ENCODE results near the gene ZNF609.
"Not testable (repeated sequence)": the region's sequence is repeated elsewhere in the genome, so short reads cannot be mapped to it uniquely, and the experiment has no call there.

Gene ZNF609

DNA sequence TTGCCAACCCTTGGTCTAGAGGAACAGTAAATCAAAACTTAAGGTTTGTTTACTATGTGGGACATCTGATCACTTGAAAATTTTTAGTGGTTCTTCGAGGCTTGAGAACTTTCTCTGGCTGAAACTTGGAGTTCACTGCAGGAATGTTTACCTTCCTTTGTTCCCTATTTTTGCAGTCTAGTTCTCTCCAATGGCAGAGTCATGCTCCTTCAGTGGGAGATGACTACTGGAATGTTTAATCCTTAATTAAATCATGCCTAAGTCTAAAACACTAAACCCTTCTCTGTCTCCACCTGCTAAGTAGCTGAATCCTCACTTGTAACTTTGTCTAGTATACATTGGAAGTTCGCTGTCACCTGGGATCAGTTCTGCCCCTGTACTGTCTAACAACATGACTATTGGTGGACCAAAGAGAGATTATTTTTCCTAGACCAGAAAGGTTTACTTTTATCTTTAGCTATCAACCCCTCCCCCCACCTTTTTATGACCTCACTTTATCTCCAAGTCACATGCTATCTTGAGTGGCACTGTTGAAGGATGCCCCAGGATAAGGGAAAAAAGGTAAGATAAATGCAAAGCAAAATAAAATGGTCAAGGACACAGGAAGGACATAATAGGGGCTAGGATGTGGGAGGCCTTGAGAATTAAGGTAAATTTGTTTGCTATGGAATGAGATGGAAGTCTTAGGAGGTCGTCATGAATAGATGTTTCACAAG is 1.2 kb upstream of the ZNF609 start:
- no peak for FAIRE-seq

DNA sequence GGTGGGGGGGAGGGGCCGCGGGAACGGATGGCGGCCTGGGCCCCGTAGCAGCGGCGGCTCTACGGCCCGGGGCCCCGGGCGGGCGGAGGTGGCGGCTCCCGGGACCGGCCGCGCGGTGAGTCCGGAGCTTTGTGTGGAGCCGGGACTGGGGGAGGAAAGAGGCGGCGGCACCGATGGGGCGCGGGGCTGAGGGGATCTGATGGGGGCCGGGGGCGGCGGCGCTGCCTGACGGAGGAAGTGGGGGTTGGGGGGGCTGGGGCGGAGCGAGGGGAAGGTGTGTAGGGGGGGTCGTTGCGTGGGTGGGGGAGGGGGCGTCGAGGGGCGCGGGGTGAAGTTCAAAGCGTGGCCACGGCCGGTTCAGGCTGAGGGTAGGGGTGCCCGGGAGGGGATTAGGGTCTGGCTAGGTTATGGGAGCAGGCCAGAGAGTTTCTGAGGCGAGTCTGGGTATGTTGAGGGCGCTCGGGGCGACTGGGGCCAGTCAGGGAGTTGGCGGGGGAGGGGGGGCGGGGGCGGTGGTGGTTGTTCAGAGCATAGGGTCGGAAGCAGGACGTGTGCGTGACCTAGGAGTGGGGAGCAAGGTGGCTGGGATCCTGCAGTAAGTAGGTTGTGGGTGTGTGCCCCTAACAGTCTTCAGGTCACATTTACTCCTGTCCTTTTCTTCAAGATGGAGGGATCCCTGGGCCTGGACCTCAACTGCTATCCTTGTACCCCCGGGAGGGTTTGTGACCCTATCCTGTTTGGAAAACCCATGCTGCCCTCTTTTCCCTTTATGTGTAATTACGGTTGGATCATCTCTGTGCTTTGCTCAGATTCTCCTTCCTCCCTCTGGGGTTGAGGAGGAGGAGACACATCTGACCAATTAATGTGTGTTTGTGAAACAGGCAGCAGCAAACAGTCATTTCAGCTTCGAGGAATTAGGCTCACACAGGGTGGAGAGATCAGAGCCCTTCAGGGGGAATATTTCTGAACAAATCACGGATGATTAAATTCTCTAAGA is 644 bp downstream of the ZNF609 start:
- FAIRE-seq, result no peak

DNA sequence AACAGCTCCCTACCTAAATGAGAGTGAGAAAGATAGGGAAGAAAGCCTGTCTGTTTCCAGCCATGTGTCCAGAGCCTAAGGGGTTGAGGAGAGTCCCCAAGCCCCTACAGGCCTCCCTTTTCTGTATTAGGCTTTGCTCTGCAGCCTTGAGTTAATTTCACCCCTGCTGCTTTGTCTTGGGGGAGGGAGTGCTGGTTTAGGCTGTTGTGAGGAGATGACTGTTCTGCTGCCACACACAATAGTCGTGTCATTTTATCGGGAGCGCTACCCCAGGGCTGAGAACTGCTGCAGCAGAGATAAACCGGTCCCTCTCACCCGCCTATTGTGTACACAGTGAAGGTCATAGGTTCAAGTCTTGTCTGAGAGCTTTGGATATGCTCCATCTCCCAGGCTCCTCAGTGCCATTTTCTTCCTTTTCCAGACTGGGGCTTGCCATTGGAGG is 1.4 kb downstream of the ZNF609 start:
- FAIRE-seq, result no peak

DNA sequence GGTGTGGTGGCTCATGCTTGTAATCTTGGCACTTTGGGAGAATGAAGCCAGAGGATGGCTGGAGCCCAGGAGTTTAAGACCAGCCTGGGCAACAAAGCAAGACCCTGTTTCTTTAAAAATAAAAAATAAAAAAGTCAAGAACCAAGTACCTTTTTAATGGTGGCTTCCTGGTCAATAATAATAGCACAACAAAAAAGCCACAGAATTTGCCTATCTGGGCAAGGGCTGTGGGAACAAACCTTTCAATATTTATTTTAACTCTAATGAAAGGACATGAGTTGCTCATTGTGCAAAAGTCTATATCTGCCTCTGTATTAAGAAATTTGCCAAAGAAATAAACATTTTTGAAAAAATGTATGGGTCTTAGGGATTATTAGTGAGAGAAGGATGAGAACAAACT is 2.1 kb downstream of the ZNF609 start:
- no peak for FAIRE-seq

DNA sequence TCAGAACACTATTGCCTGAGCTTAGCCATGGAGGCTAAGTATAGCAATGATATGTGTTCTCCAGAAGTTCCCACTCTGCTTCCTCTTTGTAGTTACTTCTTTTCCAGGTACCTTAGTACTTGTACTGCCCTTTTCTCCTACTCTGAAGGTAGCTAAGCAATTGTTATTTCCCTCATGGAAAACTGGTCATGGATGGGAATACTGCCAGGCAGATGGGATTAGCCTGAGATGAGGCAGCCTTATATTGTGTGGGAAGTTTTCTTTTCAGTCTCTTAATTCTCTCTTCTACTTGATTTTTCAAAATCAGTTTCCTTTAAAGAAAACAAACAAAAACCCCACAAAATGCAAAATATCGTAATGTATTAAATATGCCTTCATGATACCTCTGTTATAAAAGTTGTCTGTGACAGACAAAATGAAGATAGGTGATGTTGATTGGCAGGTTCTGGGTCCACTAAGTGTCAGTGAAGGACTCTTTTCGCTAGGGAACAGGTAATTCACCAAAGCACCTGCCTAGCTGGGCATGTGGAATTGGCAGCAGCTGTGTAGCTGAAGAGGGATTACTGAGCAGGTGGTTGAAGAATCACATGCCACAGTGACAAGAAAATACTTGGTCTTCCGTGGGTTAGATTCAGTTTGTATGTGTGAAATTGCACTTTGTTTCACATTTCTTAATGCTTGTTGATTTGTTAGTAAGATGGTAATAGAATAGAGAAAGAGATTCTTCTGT is 4.1 kb downstream of the ZNF609 start:
- FAIRE-seq, result no peak

DNA sequence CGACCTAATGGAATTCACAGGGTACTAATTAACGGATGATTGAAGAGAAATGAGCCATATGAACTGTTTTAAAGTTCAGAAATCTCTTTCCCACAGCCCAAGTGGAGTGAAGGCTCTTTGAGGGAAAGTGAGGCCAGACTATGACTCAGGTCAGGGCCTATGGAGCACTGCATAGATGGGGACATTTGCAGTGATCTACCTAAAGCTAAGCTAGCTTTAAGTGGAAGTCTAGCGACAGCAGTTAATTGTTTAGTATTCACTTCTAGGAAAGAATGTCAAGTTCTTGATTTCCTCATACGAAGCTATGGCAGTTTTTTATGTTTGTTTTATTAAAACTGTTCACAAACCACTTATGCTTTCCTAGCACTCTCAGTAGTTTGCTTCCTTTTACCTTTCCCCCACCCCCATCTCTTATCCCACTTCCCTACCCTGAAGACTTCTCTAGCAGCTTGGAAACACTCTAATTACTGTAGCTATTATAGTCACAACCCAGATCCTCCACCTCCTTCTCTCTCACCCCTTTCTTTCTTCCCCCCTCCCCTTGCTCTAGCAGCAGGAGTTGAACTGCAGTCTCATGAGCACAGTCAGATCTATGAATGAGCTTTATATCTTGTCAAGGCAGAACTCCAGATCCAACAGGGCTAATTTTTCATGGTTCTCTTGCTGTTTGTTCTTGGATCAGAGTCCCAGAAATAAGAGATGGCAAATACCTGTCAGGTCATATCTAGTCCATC is 6.2 kb downstream of the ZNF609 start:
- no peak for FAIRE-seq

DNA sequence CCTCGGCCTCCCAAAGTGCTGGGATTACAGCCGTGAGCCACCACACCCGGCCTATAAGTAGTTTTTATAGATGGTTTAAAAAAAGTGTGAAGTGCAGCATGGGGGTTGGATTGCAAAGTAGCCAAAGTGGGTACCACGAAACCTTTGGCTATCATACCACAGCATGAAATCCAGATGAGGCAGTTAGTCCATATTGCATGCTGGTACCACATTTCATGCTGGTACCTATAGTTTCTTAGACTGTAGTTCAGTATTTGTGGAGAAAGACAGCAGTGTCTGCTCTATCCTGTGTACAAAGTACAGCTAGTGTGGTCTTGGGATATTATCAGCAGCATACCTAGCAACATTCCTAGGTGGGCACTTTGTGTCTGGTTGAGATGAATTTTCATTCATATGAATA is 11.8 kb downstream of the ZNF609 start:
- FAIRE-seq, result no peak

DNA sequence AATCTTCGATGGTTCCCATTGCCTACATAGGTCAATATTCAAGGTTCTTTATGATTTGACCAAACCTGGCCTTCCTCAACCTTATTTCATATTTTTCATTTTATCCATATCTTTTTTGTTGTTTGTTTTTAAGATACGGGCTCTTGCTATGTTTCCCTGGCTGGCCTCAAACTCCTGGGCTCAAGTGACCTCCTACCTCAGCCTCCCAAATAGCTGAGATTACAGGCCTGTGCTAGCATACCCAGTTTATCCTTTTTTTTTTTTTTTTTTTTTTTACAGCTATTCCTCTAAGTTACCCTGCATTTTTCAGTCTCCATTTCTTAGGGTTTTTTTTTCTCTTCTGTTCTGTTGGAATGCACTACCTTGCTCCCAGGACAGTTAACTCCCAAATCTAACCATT is 14.5 kb downstream of the ZNF609 start:
- FAIRE-seq, result no peak

DNA sequence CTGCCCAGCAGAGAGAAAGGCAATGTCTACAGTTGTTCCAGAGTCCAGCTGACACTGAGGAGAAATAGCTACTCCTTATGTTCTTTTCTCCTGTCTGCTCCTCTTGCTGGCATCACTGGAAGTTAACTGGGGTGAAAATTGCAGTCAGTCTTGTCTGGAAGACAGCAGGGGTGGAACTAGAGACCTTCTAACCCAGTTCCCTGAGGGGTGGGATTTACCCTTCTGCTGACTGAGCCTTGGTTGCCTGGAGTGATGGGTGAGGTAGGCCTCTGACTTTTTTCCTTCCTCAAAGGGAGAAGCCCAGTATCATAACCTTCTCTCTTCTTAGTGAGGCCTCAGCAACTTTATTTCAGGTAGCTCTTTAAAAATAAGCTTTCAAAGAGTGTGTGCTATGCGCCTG is 16.2 kb downstream of the ZNF609 start:
- FAIRE-seq, result no peak

DNA sequence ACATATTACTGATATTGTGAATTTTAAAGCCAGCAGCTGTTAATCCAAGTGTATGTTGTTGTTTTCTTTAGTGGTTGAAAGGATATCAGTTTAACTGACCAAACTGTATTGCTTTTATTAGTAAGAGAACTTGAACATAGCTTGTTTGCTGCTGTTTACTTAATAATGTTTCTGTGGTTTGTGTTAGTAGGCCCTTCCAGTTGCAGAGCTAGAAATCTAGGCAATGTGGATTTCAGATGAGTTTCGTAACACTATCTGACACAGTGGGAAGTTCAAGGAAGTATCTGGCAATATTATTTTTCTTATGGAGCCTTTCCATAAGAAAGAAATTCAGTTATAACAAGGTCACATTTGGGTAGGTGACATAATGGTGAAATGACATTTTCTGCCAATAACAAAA is 18.5 kb downstream of the ZNF609 start:
- FAIRE-seq, result no peak

DNA sequence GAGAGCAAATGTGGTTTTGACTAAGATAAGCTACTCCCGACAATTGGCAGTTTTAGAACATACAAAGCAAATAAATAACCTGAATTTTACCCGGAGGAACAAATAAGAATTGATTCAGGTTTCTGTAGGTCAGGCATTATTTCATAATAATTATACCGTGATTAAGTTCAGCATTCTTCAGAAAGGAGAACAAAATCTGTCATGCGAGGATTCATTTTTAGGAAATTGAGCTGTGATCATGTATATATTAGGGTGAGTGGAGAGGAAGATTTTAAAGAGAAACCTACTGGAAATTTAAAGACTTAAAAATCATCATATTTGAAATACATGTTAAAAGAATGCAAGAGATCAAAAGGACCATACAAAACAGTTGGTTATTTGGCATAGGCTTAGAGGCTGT is 20.5 kb downstream of the ZNF609 start:
- no peak for FAIRE-seq

DNA sequence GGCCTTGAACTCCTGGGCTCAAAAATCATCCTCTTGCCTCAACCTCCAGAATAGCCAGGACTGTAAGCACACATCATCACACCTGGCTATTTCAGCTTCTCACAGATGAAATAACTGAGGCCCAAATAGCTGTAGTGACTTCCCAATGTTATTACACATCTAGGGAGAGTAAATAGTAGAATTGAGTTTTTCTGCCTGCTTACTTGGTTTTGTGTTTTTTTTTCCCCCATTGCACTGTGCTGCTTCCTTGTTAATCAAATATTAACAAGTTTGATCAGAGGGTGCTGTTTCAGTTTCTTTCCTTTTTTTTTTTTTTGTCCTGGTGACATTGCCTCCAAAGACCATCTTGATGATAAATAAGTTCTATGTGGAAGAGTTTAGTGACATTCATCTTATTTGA is 23.4 kb downstream of the ZNF609 start:
- FAIRE-seq, result no peak

DNA sequence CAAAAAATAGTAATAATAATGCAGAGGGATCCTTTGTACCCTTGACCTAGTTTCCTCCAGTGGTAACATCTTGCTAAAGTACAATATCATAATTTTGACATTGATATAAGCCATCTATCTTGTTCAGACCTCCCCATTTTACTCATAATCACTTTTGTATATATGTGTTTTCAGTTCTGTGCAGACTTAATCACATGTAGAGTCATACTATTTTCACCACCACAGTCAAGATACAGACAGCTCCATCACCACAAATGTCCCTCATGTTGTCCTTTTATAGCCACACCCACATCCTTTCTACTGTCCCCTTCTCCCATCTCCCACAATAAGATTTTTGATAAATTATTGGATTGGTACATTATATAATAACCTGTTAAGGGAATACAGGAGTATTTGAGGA is 25.4 kb downstream of the ZNF609 start:
- no peak for FAIRE-seq

DNA sequence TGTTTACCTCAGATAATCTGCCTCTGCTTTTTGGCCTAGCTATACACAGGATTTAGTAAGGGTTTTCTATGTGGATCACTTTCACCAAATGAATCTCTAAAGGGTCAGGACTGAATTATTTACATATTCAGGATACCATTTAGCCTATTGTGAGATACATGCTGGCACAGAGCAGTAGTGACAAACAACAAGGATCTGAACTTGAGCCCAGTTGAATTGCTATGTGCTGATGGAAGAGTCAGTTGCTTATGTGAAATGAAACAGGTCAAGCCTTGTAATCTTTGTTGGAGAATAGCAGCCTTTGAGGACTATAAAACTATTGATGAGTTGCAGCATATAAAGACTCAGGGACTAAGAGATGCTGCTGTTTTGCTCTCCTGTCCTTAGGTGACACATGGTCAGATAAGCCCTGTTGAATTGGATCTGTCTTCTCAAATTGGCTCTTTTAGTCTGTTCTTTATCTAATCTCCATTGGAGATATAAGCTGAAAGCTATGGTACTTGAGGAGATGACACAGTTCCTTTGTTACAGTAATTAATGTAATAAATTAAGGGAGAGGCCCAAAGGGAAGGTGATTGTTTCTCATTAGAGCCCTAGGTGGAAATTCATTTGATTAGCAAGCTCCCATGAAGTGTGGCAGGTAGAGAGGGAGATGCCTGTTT is 30.4 kb downstream of the ZNF609 start:
- FAIRE-seq, result no peak

DNA sequence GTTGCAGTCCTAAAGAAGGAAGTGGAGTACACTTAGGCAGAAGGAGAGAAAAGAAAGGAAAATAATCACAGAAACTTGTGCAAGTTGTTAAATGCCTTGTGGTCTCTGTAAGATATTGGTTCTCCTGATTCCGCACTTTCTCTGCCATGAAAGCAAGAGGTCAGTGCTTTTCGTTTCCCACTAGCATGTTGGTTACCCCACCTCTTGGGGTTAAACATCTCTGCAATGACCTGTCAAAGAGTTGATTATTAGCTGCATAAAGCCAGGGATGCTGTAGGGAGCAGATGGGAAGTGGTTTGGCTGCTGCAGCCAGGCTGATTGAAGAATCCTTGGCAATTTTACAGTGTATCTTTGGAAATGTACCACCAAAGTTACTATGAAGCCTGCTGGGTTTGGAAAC is 33.3 kb downstream of the ZNF609 start:
- FAIRE-seq, result no peak

DNA sequence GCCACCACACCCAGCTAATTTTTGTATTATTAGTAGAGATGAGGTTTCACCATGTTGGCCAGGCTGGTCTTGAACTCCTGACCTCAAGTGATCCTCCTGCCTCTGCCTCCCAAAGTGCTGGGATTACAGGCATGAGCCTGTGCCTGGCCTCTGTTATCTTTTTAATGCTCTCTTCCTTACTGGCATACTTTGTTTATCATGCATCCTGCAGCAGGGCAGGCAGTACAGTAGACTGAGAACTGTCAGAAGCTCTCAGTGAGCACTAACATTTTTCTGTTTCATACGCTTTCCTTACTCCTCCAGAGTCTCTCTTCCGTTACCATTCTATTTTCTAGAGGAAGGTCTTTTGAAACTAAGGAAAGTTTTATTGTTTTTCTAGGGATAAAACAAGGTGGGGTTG is 35.6 kb downstream of the ZNF609 start:
- not testable (repeated sequence) for FAIRE-seq

DNA sequence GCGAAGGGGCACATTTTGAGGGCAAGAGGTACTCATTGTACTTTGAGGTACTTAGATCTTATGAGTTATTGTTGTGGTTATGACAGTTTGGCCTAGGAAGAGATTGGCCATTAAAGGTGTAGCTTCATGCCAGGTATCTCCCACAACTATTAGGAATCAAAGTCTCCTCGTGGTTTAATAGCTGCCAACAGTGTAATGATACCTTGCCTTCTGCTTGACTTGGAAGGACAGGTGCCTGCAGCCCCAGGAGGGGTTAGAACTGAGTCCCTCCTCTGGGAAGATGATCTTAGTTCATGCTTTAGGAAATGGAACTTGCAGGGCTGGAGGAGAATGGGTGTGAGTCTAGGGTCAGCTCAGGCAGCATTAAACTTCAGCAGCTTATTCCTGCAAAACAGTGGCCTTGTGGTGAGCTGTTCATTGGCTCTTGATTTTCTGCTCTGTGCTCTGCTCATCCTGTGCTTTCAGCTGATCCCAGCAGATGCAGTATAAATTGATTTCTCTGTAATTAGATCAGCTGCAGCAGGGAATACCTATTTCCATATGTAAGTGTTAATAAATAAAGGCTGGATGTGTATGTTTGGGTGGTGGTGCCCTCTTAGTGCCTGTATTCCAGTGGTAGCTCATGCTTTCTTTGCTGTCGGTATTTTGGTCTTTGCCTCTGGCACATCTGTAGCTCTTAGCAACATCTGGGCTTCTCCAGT is 40.5 kb downstream of the ZNF609 start:
- no peak for FAIRE-seq

DNA sequence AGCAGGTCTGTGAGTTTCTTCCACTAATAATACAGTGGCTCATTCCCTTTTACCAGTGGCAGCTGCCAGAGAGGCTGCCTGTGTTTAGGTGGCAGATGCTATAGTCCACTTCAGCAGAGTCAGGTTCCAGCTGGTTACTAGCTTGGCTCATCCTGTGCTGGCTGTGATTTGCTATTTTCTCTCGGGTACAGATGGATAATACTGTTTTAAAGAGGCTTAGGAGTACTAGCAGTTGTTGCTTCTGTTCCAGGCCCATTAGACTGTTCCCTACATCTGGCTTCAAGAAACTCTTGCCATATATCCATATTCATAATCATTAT is 41.0 kb downstream of the ZNF609 start:
- no peak for FAIRE-seq

DNA sequence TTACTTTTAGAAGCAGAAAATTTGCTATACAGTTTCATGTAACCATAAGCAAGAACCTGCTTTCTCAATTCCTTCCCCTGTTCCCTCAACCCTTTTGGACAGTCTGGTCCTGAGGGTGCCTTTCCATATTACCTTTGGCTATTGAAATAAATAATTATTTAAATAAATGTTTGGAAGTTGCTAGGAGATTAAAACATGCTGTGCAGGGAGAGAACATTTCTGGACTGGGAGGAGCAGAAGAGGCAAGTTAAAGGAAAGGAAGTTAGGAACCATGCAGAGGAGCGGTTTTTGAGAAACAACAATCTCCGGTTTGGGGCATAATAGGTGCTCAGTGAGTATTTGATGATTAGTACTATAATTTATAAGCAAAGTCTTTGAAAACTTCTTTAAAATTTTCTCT is 41.8 kb downstream of the ZNF609 start:
- no peak for FAIRE-seq

DNA sequence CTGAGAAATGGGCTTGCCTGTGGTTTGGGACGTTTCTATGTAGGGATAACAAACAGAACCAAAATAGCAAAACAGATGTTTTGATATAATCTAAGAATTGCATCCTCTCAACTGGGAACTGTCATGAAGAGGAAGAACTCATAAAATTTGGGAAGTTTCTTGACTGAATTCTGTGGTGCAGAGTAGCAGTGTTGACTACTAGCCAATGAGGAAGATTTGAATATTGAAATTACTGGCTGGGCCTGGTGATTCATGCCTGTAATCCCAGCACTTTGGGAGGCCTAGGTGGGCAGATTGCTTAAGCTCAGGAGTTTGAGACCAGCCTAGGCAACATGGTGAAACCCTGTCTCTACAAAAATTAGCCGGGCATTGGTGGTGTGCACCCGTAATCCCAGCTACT is 42.2 kb downstream of the ZNF609 start:
- FAIRE-seq, result no peak

DNA sequence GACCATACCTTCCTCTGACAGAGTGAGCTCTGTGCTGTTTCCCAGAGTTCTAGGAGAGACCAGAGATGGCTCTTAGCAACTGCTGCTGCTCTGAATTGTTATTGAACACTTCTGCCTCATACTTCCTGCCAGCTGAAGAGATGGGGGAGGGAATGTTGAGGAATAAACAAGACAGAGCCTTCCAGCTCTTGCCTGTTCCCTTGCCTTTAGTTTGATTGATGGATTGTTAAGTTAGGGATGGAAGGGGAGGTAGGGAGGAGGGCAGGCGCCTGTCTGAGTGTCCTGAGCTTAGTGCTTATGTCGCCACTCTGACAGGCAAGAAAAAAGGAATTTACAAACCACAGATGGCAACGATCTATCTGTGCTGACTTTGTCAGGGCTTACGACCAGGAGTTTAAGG is 42.8 kb downstream of the ZNF609 start:
- FAIRE-seq, result no peak

DNA sequence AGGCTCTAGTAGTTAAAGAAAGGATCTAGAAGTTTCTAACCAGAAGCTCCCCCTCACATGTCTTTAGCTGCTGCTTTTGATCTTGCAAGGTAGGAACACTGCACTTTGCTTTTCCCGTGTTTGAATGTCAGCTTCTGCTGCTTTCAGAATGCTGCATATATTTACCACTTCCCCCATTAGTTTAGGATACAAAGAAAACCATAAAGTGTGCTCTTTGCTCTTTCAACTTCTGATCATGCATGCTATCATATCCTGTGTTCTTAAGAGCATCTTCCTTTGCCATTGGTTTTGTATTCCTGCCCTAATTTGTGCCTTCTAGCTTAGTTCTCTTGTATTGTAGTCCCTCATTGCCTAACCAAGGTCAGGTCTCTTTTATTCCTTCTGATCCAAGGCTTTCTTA is 43.3 kb downstream of the ZNF609 start:
- FAIRE-seq, result no peak
